Measurements from ENCODE around the gene TENT4B. TPM values are rescaled to one million over a fixed set of nuclear protein-coding genes. Genes with fewer than 3 reads are reported as not detected.
A peak's percentile ranks its signal among the peaks of the same experiment; 100 is the strongest.

Gene TENT4B
- total RNA-seq, 1 donor from 2014 or later: 14.0 TPM

- no peaks in the 10 kb centered on the region for H3K27me3 ChIP-seq
- no peaks in the 10 kb centered on the region for H3K36me3 ChIP-seq
- TF ChIP-seq POLR2AphosphoS5 (IDR thresholded peaks at IDR 0.05; ENCODE audit: insufficient read depth in 1 of 2, low read depth in 1 of 2) (no peak), CTCF (IDR thresholded peaks at IDR 0.05) (no peak), POLR2A (IDR thresholded peaks at IDR 0.05) (no peak)
- peaks cover 12% of the 10 kb centered on the region for H3K4me1 ChIP-seq
- DNase-seq (ENCODE audit: extremely low spot score in 2 of 2): no peak
- no peak overlapping the region for H3K4me3 ChIP-seq
- no peak overlapping the region for H3K27ac ChIP-seq
- no peaks in the 10 kb centered on the region for H3K9me3 ChIP-seq
- intact Hi-C loops (cut with DNase I): no loop called here
Observed at GRCh38 chr16:50195756-50196155, 42.6 kb downstream of the TENT4B start.

- Histone ChIP-seq H3K27me3 (no peaks in the 10 kb centered on the region), H3K36me3 (no peaks in the 10 kb centered on the region), H3K4me3 (no peak overlapping the region), H3K9me3 (no peaks in the 10 kb centered on the region), H3K27ac (no peak overlapping the region), H3K4me1 (peaks cover 28% of the 10 kb centered on the region)
- no peak for DNase-seq (ENCODE audit: extremely low spot score in 2 of 2)
- TF ChIP-seq POLR2AphosphoS5 (IDR thresholded peaks at IDR 0.05; ENCODE audit: insufficient read depth in 1 of 2, low read depth in 1 of 2) (no peak), POLR2A (IDR thresholded peaks at IDR 0.05) (no peak), CTCF (IDR thresholded peaks at IDR 0.05) (no peak)
- intact Hi-C loops (cut with DNase I): no loop called here
Observed at GRCh38 chr16:50197582-50197981, 44.5 kb downstream of the TENT4B start.

- H3K36me3 ChIP-seq: no peaks in the 10 kb centered on the region
- no peak overlapping the region for H3K4me3 ChIP-seq
- no peak for TF ChIP-seq CTCF (IDR thresholded peaks at IDR 0.05)
- no peak for TF ChIP-seq POLR2A (IDR thresholded peaks at IDR 0.05)
- no peak for TF ChIP-seq POLR2AphosphoS5 (IDR thresholded peaks at IDR 0.05; ENCODE audit: insufficient read depth in 1 of 2, low read depth in 1 of 2)
- H3K4me1 ChIP-seq: peaks cover 41% of the 10 kb centered on the region
- no peaks in the 10 kb centered on the region for H3K9me3 ChIP-seq
- intact Hi-C loops (cut with DNase I): no loop called here
- H3K27ac ChIP-seq: no peak overlapping the region
- H3K27me3 ChIP-seq: no peaks in the 10 kb centered on the region
- DNase-seq (ENCODE audit: extremely low spot score in 2 of 2): no peak
Observed at GRCh38 chr16:50198802-50199403, 45.8 kb downstream of the TENT4B start.

GRCh38 chr16:50201787-50202186, 48.7 kb downstream of the TENT4B start:
- no peak for TF ChIP-seq POLR2A (IDR thresholded peaks at IDR 0.05)
- no peak for TF ChIP-seq POLR2AphosphoS5 (IDR thresholded peaks at IDR 0.05; ENCODE audit: insufficient read depth in 1 of 2, low read depth in 1 of 2)
- TF ChIP-seq CTCF (IDR thresholded peaks at IDR 0.05): no peak
- no peaks in the 10 kb centered on the region for H3K36me3 ChIP-seq
- peak overlapping the region; percentile 34 for H3K27ac ChIP-seq
- intact Hi-C loops (cut with DNase I): loop anchor here (5.0 kb wide), 1 partner anchor 49 kb away; the partner anchor contains the start of gene TENT4B
- H3K4me3 ChIP-seq: no peak overlapping the region
- no peak for DNase-seq (ENCODE audit: extremely low spot score in 2 of 2)
- H3K9me3 ChIP-seq: no peaks in the 10 kb centered on the region
- no peaks in the 10 kb centered on the region for H3K27me3 ChIP-seq
- peaks cover 43% of the 10 kb centered on the region for H3K4me1 ChIP-seq

DNA sequence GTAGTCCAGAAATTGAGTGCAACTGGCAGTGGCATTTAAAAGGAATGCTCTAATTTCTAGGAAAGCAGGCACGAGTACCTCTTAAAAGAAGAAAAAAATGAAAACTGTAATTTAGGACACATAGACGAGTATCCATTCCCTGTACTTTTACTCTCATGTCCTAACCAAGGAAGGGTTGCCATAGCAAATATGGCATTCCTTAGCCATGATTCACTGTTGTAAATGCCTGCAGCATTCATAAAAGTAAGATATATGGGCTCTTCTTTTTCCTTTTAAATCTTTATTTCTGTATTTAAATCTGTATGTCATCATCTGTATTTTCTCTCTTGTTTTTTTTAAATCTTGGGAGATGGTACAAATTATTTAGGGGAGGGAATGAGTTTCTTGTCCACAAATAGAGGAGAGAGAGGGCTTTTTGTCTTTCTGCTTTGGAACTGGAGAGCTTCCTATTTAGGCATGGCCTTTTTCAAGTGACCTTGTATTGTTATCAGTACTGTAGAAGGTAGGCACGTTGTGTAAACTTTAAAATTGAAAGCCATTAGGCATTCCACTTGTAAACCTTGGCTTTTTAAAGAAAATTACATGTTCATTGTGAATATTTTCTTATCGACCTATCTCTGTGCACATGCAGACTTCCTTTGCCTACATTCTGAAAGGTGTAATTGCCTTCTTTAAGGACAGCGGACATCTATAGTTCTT, 50.0 kb downstream of the TENT4B start:
- Histone ChIP-seq H3K4me3 (no peak overlapping the region), H3K36me3 (no peaks in the 10 kb centered on the region), H3K27ac (peak overlapping the region; percentile 34), H3K9me3 (no peaks in the 10 kb centered on the region), H3K27me3 (no peaks in the 10 kb centered on the region), H3K4me1 (peaks cover 51% of the 10 kb centered on the region)
- TF ChIP-seq POLR2A (IDR thresholded peaks at IDR 0.05) (no peak), POLR2AphosphoS5 (IDR thresholded peaks at IDR 0.05; ENCODE audit: insufficient read depth in 1 of 2, low read depth in 1 of 2) (peak; percentile 43 to 85)
- DNase-seq (ENCODE audit: extremely low spot score in 2 of 2): no peak
- intact Hi-C loops (cut with DNase I): loop anchor here (5.0 kb wide), 1 partner anchor 51 kb away; the partner anchor contains the start of gene TENT4B
